NCI-H524 treated with DMSO at 0.1 percent for 48 hours (cell line): Measurements from ENCODE around the gene ZNF784.

ENCODE experiments used
- DNase-seq: peaks from one replicate; lab custom pipeline; 2025; lab: John Stamatoyannopoulos, UW

The ZNF784 gene

GRCh38 chr19:55620410-55621204, 3.8 kb downstream of the ZNF784 start:
- DNase-seq = no peak

GRCh38 chr19:55619286-55619685, 5.1 kb downstream of the ZNF784 start:
- no peak for DNase-seq

- DNase-seq = no peak
Observed at GRCh38 chr19:55618426-55618825, 5.9 kb downstream of the ZNF784 start.

GRCh38 chr19:55617426-55617825, 6.9 kb downstream of the ZNF784 start:
- no peak for DNase-seq

GRCh38 chr19:55616395-55616875, 7.9 kb downstream of the ZNF784 start:
- no peak for DNase-seq

- no peak for DNase-seq
Observed at GRCh38 chr19:55615543-55616394, 8.6 kb downstream of the ZNF784 start.

- DNase-seq = no peak
Observed at GRCh38 chr19:55614711-55615542, 9.4 kb downstream of the ZNF784 start.

GRCh38 chr19:55613930-55614710, 10.2 kb downstream of the ZNF784 start:
- no peak for DNase-seq

- DNase-seq = no peak
Observed at GRCh38 chr19:55613396-55613795, 11.0 kb downstream of the ZNF784 start.

GRCh38 chr19:55611983-55612645, 12.3 kb downstream of the ZNF784 start:
- DNase-seq = no peak

GRCh38 chr19:55611300-55611982, 12.9 kb downstream of the ZNF784 start:
- no peak for DNase-seq

- DNase-seq = no peak
Observed at GRCh38 chr19:55609326-55609725, 15.0 kb downstream of the ZNF784 start.

- DNase-seq = no peak
Observed at GRCh38 chr19:55606817-55607216, 17.5 kb downstream of the ZNF784 start.

GRCh38 chr19:55606471-55606787, 17.9 kb downstream of the ZNF784 start:
- no peak for DNase-seq

GRCh38 chr19:55605637-55606470, 18.5 kb downstream of the ZNF784 start, which contains the start of gene ZNF865:
ZNF865 (plus strand) TSS chr19:55605647; CDS start chr19:55613619, 7,972 bp downstream.
- peak; percentile 41 for DNase-seq

- DNase-seq = peak; percentile 91
Observed at GRCh38 chr19:55605207-55605636, 19.1 kb downstream of the ZNF784 start.

- DNase-seq = no peak
Observed at GRCh38 chr19:55603581-55604292, 20.6 kb downstream of the ZNF784 start.

GRCh38 chr19:55603115-55603514, 21.3 kb downstream of the ZNF784 start:
- no peak for DNase-seq
